OCI-LY3 (cell line): ENCODE measurements around the gene PLA2G4A.

ENCODE experiments used
- H2AFZ ChIP-seq: fragments of 200-600, 300-600 bp; shearing (Covaris generic); 2 replicates; pipeline ENCODE4 v1.6.0; 2014; ENCODE audit warnings: antibody characterized with exemption, low read depth, low read length
- H3K27ac ChIP-seq: fragments of 200-600, 300-600 bp; sonication (generic); 2 replicates; pipeline ENCODE4 v1.5.1; 2014; ENCODE audit warnings: mild to moderate bottlenecking, low read length, moderate library complexity, mixed read lengths
- H3K27me3 ChIP-seq: fragments of 200-600, 300-600 bp; sonication (generic); 2 replicates; pipeline ENCODE4 v1.6.1; 2014; ENCODE audit warnings: low read depth, low read length, mixed read lengths
- H3K36me3 ChIP-seq: fragments of 200-600, 300-600 bp; sonication (generic); replicated peaks from 2 replicates; pipeline ENCODE3; 2014; ENCODE audit warnings: low read depth, low read length, mixed read lengths
- H3K4me1 ChIP-seq: fragments of 300-600, 200-600 bp; sonication (generic); 2 replicates; pipeline ENCODE4 v1.6.1; 2014; ENCODE audit warnings: low read length, mixed read lengths
- H3K4me2 ChIP-seq: fragments of 200-600, 300-600 bp; sonication (generic); 2 replicates; pipeline ENCODE4 v1.6.1; 2014; ENCODE audit warnings: low read length, mixed read lengths
- H3K4me3 ChIP-seq: fragments of 300-600, 200-600 bp; sonication (generic); 2 replicates; pipeline ENCODE4 v1.5.1; 2014; ENCODE audit warnings: antibody characterized with exemption, mild to moderate bottlenecking, low read length, moderate library complexity
- H3K79me2 ChIP-seq: fragments of 300-600, 200-600 bp; shearing (Covaris generic); 2 replicates; pipeline ENCODE4 v1.6.1; 2014; ENCODE audit warnings: mild to moderate bottlenecking, low read length, mixed read lengths
- H3K9ac ChIP-seq: fragments of 300-600, 200-600 bp; shearing (Covaris generic); 2 replicates; pipeline ENCODE4 v1.6.0; 2014; ENCODE audit warnings: mild to moderate bottlenecking, low read length, moderate library complexity
- H3K9me3 ChIP-seq: fragments of 200-600, 300-600 bp; shearing (Covaris generic); 2 replicates; pipeline ENCODE4 v1.6.1; 2014; ENCODE audit warnings: low read length, mixed read lengths; ENCODE audit not compliant: insufficient read depth
- H4K20me1 ChIP-seq: fragments of 200-600, 300-600 bp; sonication (generic); 2 replicates; pipeline ENCODE4 v1.6.1; 2016; ENCODE audit warnings: low read length, mixed read lengths; ENCODE audit not compliant: insufficient read depth
- EZH2phosphoT487 ChIP-seq: fragments of 200-600 bp; shearing (Covaris generic); IDR thresholded peaks from 2 replicates; pipeline ENCODE4 v1.6.1; 2018; ENCODE audit warnings: antibody characterized with exemption, mixed run types, low read depth
- TF ChIP-seq, protein P1 (sequence below): fragments of 200-600, 300-600 bp; sonication (generic); IDR thresholded peaks from 2 replicates; pipeline ENCODE4 v1.5.1; 2014; ENCODE audit warnings: antibody characterized with exemption, low read length, low read depth

Gene PLA2G4A

DNA sequence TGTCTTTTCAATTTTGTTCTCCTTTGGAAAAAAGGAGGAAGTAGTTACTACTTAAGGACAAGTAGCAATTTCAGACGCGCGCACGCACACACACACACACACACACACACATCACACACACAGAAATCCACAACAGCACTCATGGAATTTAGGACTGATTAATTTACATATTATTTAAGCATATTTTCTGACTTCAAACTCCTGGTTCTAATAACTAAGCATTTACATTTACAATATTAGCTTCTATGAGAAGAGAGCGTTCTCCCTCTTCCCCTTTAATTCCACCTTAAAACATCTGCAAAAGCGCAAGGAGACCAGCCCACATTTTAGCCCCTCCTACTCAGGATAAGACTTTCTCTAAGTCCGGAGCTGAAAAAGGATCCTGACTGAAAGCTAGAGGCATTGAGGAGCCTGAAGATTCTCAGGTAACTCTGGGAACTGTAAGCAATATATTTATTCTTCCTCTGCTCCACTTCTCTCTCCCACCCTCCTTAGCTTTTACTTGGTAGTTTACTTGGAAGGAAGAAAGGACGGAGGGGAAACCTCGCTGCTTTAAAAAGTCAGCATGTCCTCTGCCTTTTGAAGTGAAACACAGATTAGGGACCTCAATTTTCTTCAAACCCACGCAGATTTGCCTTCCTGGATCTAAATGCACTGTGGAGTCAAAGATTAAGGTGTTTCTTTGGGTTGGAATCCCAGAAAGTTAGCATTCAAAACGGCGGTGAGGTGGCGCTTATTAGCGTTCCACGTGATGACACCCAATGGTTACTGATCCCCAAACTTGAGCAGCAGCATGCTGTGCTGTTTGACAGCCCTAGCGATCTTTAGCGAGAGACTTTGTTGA lies at the start of gene PLA2G4A:
TSS of gene PLA2G4A (plus strand) at position 339 of the 844 bp plus-strand sequence. CDS start 25,406 bp downstream, outside the sequence.
- Histone ChIP-seq H3K27ac (peak within 1 kb of the TSS; percentile 31), H3K9me3 (no peaks in the 10 kb centered on the region), H4K20me1 (no peaks in the 10 kb centered on the region), H3K4me3 (peak within 1 kb of the TSS; percentile 82), H3K36me3 (no peaks in the 10 kb centered on the region), H3K27me3 (no peaks in the 10 kb centered on the region), H3K79me2 (no peaks in the 10 kb centered on the region), H2AFZ (peak within 1 kb of the TSS; percentile 99), H3K9ac (peak within 1 kb of the TSS; percentile 74), H3K4me2 (peak within 1 kb of the TSS; percentile 77), H3K4me1 (peaks cover 18% of the 10 kb centered on the region)
- no peak for TF ChIP-seq EZH2phosphoT487
- TF ChIP-seq, protein P1, sequence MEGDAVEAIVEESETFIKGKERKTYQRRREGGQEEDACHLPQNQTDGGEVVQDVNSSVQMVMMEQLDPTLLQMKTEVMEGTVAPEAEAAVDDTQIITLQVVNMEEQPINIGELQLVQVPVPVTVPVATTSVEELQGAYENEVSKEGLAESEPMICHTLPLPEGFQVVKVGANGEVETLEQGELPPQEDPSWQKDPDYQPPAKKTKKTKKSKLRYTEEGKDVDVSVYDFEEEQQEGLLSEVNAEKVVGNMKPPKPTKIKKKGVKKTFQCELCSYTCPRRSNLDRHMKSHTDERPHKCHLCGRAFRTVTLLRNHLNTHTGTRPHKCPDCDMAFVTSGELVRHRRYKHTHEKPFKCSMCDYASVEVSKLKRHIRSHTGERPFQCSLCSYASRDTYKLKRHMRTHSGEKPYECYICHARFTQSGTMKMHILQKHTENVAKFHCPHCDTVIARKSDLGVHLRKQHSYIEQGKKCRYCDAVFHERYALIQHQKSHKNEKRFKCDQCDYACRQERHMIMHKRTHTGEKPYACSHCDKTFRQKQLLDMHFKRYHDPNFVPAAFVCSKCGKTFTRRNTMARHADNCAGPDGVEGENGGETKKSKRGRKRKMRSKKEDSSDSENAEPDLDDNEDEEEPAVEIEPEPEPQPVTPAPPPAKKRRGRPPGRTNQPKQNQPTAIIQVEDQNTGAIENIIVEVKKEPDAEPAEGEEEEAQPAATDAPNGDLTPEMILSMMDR, result no peak

DNA sequence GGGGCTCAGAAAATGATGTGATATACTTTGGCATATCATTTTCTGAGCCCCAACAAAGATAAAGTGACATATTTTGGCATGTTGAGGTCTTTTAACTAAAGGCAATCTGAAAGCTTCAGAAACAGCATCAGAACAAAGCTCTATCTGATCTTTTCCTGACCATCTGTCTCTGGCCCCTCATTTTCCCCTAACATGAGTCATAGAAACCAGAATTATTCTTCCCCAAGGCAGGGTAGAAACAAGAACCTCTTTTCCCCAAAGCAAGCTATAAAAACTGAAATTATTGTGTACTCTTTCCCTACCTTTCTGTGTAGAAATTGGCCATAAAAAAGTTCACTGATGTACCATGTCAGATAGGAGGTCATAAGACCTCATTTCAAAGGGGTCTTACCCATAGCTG lies 48.7 kb upstream of the PLA2G4A start:
- Histone ChIP-seq H3K4me3 (peak overlapping the region; percentile 34), H2AFZ (peak overlapping the region; percentile 1; the same call in 1 of the 2 replicates), H3K9me3 (no peaks in the 10 kb centered on the region), H4K20me1 (no peaks in the 10 kb centered on the region), H3K4me1 (peaks cover 40% of the 10 kb centered on the region), H3K36me3 (no peaks in the 10 kb centered on the region), H3K4me2 (peak overlapping the region; percentile 73), H3K79me2 (no peaks in the 10 kb centered on the region), H3K27ac (peak overlapping the region; percentile 76), H3K27me3 (no peaks in the 10 kb centered on the region), H3K9ac (peak overlapping the region; percentile 41; the same call in 1 of the 2 replicates)
- TF ChIP-seq, protein P1, result no peak
- no peak for TF ChIP-seq EZH2phosphoT487

DNA sequence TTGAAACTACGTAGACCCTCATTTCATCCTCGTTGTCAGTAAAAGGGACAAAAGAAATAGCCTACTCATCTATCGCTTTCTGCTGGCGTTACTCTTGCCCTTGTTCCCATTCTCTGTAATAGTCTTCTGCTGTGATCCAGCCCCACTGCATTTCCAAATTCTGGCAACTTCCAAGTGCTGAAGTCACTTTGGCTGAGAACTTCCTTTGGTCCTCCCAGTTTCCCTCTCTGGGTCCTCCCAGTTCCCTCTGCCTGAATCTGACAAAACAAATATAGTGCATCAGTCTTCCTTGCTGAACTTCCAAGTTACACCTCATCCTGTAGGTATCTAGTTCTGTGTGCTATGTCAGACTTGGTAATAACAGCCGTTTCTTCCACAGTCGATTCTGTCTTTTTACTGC lies 47.0 kb upstream of the PLA2G4A start:
- Histone ChIP-seq H3K4me2 (no peak overlapping the region), H2AFZ (no peak overlapping the region), H3K79me2 (no peaks in the 10 kb centered on the region), H3K9ac (no peak overlapping the region), H3K27me3 (no peaks in the 10 kb centered on the region), H4K20me1 (no peaks in the 10 kb centered on the region), H3K9me3 (no peaks in the 10 kb centered on the region), H3K36me3 (no peaks in the 10 kb centered on the region), H3K4me1 (peaks cover 40% of the 10 kb centered on the region), H3K4me3 (no peak overlapping the region), H3K27ac (no peak overlapping the region)
- TF ChIP-seq, protein P1, result no peak
- no peak for TF ChIP-seq EZH2phosphoT487

DNA sequence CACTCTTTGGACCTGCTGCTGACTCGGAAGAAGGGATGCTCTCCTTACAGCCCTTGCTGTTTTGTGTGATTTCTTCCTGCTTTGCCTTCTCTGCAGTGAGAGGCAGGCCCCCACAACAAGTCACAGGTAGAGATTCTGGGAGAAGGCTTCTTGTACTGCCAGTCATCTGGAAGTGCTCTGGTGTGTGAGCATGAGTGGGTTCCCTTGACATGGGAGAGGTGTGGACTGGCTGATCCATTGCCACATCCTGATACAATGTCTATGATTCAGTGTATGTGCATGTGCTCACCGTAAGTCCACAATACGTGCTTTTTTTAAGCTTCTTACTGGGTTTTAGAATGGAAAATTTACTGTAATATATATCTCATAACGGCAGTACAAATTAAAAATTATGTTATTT lies 46.0 kb upstream of the PLA2G4A start:
- no peak for TF ChIP-seq EZH2phosphoT487
- TF ChIP-seq, protein P1, result no peak
- Histone ChIP-seq H3K4me3 (peak overlapping the region; percentile 9; the same call in 1 of the 2 replicates), H3K4me1 (peaks cover 40% of the 10 kb centered on the region), H3K9me3 (no peaks in the 10 kb centered on the region), H3K27ac (no peak overlapping the region), H3K36me3 (no peaks in the 10 kb centered on the region), H3K9ac (no peak overlapping the region), H2AFZ (peak overlapping the region; percentile 80), H3K4me2 (peak overlapping the region; percentile 39), H3K79me2 (no peaks in the 10 kb centered on the region), H3K27me3 (no peaks in the 10 kb centered on the region), H4K20me1 (no peaks in the 10 kb centered on the region)
